ENCODE measurements around the gene GIGYF2. TPM values are rescaled to one million over a fixed set of nuclear protein-coding genes. Genes with fewer than 3 reads are reported as not detected.
A peak's percentile ranks its signal among the peaks of the same experiment; 100 is the strongest.

The GIGYF2 gene
- total and polyA plus RNA-seq, 2 of the 13 experiments (the other 11 are each of a cell fraction or from before 2014, with no cell fraction given) = 44.9 to 73.5 TPM

DNA sequence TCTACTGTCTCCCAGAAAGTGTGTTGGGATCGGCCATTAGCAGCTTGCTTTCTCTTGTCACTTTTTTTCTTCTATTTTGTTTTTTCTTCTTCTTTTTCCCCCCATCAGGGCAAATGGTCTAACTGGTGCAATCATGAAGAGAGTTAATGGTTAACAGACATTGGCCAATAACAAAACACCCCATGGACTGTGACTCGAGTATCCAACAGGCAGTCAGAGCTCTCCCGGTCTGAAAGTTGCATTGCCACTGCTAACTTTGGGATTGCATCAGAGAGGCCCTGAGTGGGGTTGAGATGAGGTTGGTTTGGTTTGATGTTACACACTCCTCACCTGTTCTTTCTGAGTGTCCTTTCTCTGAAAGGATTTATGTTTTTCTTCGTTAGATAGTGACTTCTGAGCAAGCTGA, 160.0 kb downstream of the GIGYF2 start (continued):
- TF ChIP-seq ZNF816 (CRISPR knock-in tag; IDR thresholded peaks at IDR 0.05; ENCODE audit: borderline replicate concordance) (peak; percentile 65; the same call in 1 of the 2 replicates), ZSCAN31 (CRISPR knock-in tag; IDR thresholded peaks at IDR 0.05; ENCODE audit: low read depth) (peak; percentile 70), ZUFSP (CRISPR knock-in tag; IDR thresholded peaks at IDR 0.05; ENCODE audit: borderline replicate concordance) (no peak), ARNTL (CRISPR knock-in tag; IDR thresholded peaks at IDR 0.05) (peak; percentile 56; the same call in 1 of the 2 replicates), KLF9 (CRISPR knock-in tag; IDR thresholded peaks at IDR 0.05; ENCODE audit: low read depth) (no peak), TBP (CRISPR knock-in tag; IDR thresholded peaks at IDR 0.05) (no peak), CENPT (CRISPR knock-in tag; IDR thresholded peaks at IDR 0.05; ENCODE audit: low read depth) (no peak), RORA (CRISPR knock-in tag; IDR thresholded peaks at IDR 0.05) (no peak), SOX13 (IDR thresholded peaks at IDR 0.05) (peak; percentile 55; the same call in 1 of the 2 replicates), SOX13 (CRISPR knock-in tag; conservative IDR thresholded peaks at IDR 0.05 in 1 of 2, IDR thresholded peaks at IDR 0.05 in 1 of 2) (peak in 1 of 2 experiments; percentile 90; a peak in 2 of 4 replicates), ZNF282 (IDR thresholded peaks at IDR 0.05; ENCODE audit: partially characterized antibody) (no peak), ZNF570 (CRISPR knock-in tag; IDR thresholded peaks at IDR 0.05; ENCODE audit: borderline replicate concordance) (no peak), ZNF776 (CRISPR knock-in tag; IDR thresholded peaks at IDR 0.05) (no peak), ZNF652 (CRISPR knock-in tag; IDR thresholded peaks at IDR 0.05; ENCODE audit: borderline replicate concordance, low read depth) (peak; percentile 66), DNMT1 (CRISPR knock-in tag; IDR thresholded peaks at IDR 0.05) (no peak), ZFAT (CRISPR knock-in tag; conservative IDR thresholded peaks at IDR 0.05) (no peak), ZNF619 (CRISPR knock-in tag; IDR thresholded peaks at IDR 0.05) (no peak), SCMH1 (CRISPR knock-in tag; IDR thresholded peaks at IDR 0.05; ENCODE audit: borderline replicate concordance) (no peak), ZNF230 (CRISPR knock-in tag; IDR thresholded peaks at IDR 0.05) (no peak), ZNF275 (CRISPR knock-in tag; IDR thresholded peaks at IDR 0.05; ENCODE audit: borderline replicate concordance) (no peak), FLYWCH1 (CRISPR knock-in tag; IDR thresholded peaks at IDR 0.05) (no peak), POLR2AphosphoS5 (IDR thresholded peaks at IDR 0.05; ENCODE audit: low read depth, low read length) (peak; percentile 91), ATF7 (IDR thresholded peaks at IDR 0.05) (peak; percentile 83), ATF7 (CRISPR knock-in tag; IDR thresholded peaks at IDR 0.05) (peak; percentile 84; the same call in 1 of the 2 replicates)
- TF ChIP-seq, protein P1, sequence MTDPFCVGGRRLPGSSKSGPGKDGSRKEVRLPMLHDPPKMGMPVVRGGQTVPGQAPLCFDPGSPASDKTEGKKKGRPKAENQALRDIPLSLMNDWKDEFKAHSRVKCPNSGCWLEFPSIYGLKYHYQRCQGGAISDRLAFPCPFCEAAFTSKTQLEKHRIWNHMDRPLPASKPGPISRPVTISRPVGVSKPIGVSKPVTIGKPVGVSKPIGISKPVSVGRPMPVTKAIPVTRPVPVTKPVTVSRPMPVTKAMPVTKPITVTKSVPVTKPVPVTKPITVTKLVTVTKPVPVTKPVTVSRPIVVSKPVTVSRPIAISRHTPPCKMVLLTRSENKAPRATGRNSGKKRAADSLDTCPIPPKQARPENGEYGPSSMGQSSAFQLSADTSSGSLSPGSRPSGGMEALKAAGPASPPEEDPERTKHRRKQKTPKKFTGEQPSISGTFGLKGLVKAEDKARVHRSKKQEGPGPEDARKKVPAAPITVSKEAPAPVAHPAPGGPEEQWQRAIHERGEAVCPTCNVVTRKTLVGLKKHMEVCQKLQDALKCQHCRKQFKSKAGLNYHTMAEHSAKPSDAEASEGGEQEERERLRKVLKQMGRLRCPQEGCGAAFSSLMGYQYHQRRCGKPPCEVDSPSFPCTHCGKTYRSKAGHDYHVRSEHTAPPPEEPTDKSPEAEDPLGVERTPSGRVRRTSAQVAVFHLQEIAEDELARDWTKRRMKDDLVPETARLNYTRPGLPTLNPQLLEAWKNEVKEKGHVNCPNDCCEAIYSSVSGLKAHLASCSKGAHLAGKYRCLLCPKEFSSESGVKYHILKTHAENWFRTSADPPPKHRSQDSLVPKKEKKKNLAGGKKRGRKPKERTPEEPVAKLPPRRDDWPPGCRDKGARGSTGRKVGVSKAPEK (CRISPR knock-in tag; IDR thresholded peaks at IDR 0.05; ENCODE audit: borderline replicate concordance) = no peak
- TF ChIP-seq, protein P2, sequence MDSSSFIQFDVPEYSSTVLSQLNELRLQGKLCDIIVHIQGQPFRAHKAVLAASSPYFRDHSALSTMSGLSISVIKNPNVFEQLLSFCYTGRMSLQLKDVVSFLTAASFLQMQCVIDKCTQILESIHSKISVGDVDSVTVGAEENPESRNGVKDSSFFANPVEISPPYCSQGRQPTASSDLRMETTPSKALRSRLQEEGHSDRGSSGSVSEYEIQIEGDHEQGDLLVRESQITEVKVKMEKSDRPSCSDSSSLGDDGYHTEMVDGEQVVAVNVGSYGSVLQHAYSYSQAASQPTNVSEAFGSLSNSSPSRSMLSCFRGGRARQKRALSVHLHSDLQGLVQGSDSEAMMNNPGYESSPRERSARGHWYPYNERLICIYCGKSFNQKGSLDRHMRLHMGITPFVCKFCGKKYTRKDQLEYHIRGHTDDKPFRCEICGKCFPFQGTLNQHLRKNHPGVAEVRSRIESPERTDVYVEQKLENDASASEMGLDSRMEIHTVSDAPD (CRISPR knock-in tag; IDR thresholded peaks at IDR 0.05) = 0 out of 2 replicates have a peak, but pooled peaks have one; percentile 71
